Neural cell (in vitro differentiated cells): Measurements from ENCODE around the gene YPEL4. TPM values are rescaled to one million over a fixed set of nuclear protein-coding genes. Genes with fewer than 3 reads are reported as not detected.

Experiments
- H2AFZ ChIP-seq: fragments of 200-600, 300-800 bp; sonication (generic), shearing (Covaris generic); 2 replicates; pipeline ENCODE4 v1.6.0; 2014; ENCODE audit warnings: low read depth, mild to moderate bottlenecking, antibody characterized with exemption, low read length, moderate library complexity
- H3F3A ChIP-seq: fragments of 200-600 bp; shearing (Covaris generic); 2 replicates; pipeline ENCODE4 v1.6.1; 2016; ENCODE audit warnings: mild to moderate bottlenecking, moderate library complexity, mixed read lengths, antibody characterized with exemption, low read length; ENCODE audit not compliant: insufficient read depth, poor library complexity, severe bottlenecking
- H3K27ac ChIP-seq: fragments of 200-600, 300-800 bp; sonication (generic), shearing (Covaris generic); 2 replicates; pipeline ENCODE4 v1.5.1; 2014; ENCODE audit warnings: mild to moderate bottlenecking, low read length, moderate library complexity
- H3K27me3 ChIP-seq: fragments of 300-800, 200-600 bp; sonication (generic), shearing (Covaris generic); 2 replicates; pipeline ENCODE4 v1.6.0; 2014; ENCODE audit warnings: mild to moderate bottlenecking, low read depth, low read length, moderate library complexity; ENCODE audit not compliant: insufficient read depth
- H3K36me3 ChIP-seq: fragments of 300-800, 200-600 bp; sonication (generic), shearing (Covaris generic); 2 replicates; pipeline ENCODE4 v1.5.1; 2014; ENCODE audit warnings: mild to moderate bottlenecking, antibody characterized with exemption, low read length, moderate library complexity; ENCODE audit not compliant: insufficient read depth
- H3K4me2 ChIP-seq: fragments of 300-800, 200-600 bp; sonication (generic), shearing (Covaris generic); 2 replicates; pipeline ENCODE4 v1.6.0; 2014; ENCODE audit warnings: mild to moderate bottlenecking, low read length
- H3K4me3 ChIP-seq: fragments of 300-800, 200-600 bp; sonication (generic), shearing (Covaris generic); 2 replicates; pipeline ENCODE4 v1.5.1; 2014; ENCODE audit warnings: mild to moderate bottlenecking, low read length, moderate library complexity
- H3K79me2 ChIP-seq: fragments of 200-600 bp; shearing (Covaris generic); replicated peaks from 2 replicates; pipeline ENCODE4 v1.6.0; 2014; ENCODE audit warnings: mild to moderate bottlenecking, low read length, moderate library complexity; ENCODE audit not compliant: insufficient read depth
- H3K9ac ChIP-seq: fragments of 300-800, 200-600 bp; sonication (generic), shearing (Covaris generic); 2 replicates; pipeline ENCODE4 v1.6.1; 2016; ENCODE audit warnings: mild to moderate bottlenecking, low read length, mixed read lengths
- H3K9me2 ChIP-seq: fragments of 200-600 bp; shearing (Covaris generic); 2 replicates; pipeline ENCODE4 v1.6.1; 2016; ENCODE audit warnings: mild to moderate bottlenecking, low read length, mixed read lengths; ENCODE audit not compliant: insufficient read depth
- H3K9me3 ChIP-seq: fragments of 200-600, 300-800 bp; sonication (generic), shearing (Covaris generic); 2 replicates; pipeline ENCODE4 v1.6.1; 2016; ENCODE audit warnings: mild to moderate bottlenecking, mixed run types, low read length, moderate library complexity, mixed read lengths
- H4K20me1 ChIP-seq: fragments of 200-600 bp; shearing (Covaris generic); 2 replicates; pipeline ENCODE4 v1.6.1; 2016; ENCODE audit warnings: mild to moderate bottlenecking, mixed run types; ENCODE audit not compliant: insufficient read depth
- CTCF ChIP-seq: fragments of 450-650 bp; IDR thresholded peaks from 2 replicates; pipeline ENCODE4 v1.5.1; 2014; ENCODE audit warnings: antibody characterized with exemption, mild to moderate bottlenecking, moderate library complexity; ENCODE audit not compliant: poor library complexity, severe bottlenecking
- EP300 ChIP-seq: fragments of 450-650 bp; conservative IDR thresholded peaks from 2 replicates; pipeline ENCODE4 v1.6.1; 2014; ENCODE audit warnings: antibody characterized with exemption, mild to moderate bottlenecking, moderate library complexity; ENCODE audit not compliant: poor library complexity, severe bottlenecking
- EZH2 ChIP-seq: fragments of 200-600, 300-800 bp; shearing (Covaris generic), sonication (generic); IDR thresholded peaks from 2 replicates; pipeline ENCODE4 v1.6.1; 2014; ENCODE audit warnings: antibody characterized with exemption, low read length, borderline replicate concordance, mild to moderate bottlenecking; ENCODE audit not compliant: insufficient read depth, poor library complexity, severe bottlenecking
- MXI1 ChIP-seq: fragments of 450-650 bp; conservative IDR thresholded peaks from 2 replicates; pipeline ENCODE4 v1.6.1; 2014; ENCODE audit warnings: antibody characterized with exemption, mild to moderate bottlenecking; ENCODE audit not compliant: poor library complexity, severe bottlenecking
- POLR2AphosphoS5 ChIP-seq: IDR thresholded peaks from 2 replicates; pipeline ENCODE4 v1.6.1; 2012
- RAD21 ChIP-seq: fragments of 450-650 bp; conservative IDR thresholded peaks from 2 replicates; pipeline ENCODE4 v1.6.1; 2014; ENCODE audit warnings: antibody characterized with exemption, mild to moderate bottlenecking, moderate library complexity
- REST ChIP-seq: IDR thresholded peaks from 2 replicates; pipeline ENCODE4 v1.6.1; 2012; ENCODE audit warnings: borderline replicate concordance
- SMC3 ChIP-seq: fragments of 450-650 bp; conservative IDR thresholded peaks from 2 replicates; pipeline ENCODE4 v1.6.1; 2014; ENCODE audit warnings: antibody characterized with exemption, mild to moderate bottlenecking, moderate library complexity; ENCODE audit not compliant: poor library complexity
- TAF1 ChIP-seq: IDR thresholded peaks from 2 replicates; pipeline ENCODE4 v1.6.1; 2012; ENCODE audit warnings: low read depth
- polyA plus RNA-seq: library from polyadenylated mRNA; depleted of rRNA; stranded (reverse); fragments of >200 nt; gene quantifications from 2 replicates; pipeline ENCODE4 v1.2.3, GENCODE V29; 2014

Gene YPEL4
- polyA plus RNA-seq, 1 donor from 2014 or later = 18.4 TPM

GRCh38 chr11:57647960-57648800, 1.5 kb downstream of the YPEL4 start:
- Histone ChIP-seq H3K4me2 (peak overlapping the region; percentile 97), H3K27ac (peak overlapping the region; percentile 94), H3K27me3 (no peaks in the 10 kb centered on the region), H3K4me3 (peak overlapping the region; percentile 76), H3K79me2 (peaks cover 9% of the 10 kb centered on the region), H3F3A (no peaks in the 10 kb centered on the region), H3K36me3 (no peaks in the 10 kb centered on the region), H4K20me1 (no peaks in the 10 kb centered on the region), H3K9me2 (no peaks in the 10 kb centered on the region), H2AFZ (peak overlapping the region; percentile 51), H3K9ac (peak overlapping the region; percentile 97), H3K9me3 (no peaks in the 10 kb centered on the region)
- TF ChIP-seq POLR2AphosphoS5 = peak; percentile 8
- TF ChIP-seq EZH2 = no peak
- TF ChIP-seq TAF1 = peak; percentile 22

- H3K9me3 ChIP-seq = no peaks in the 10 kb centered on the region
- TF ChIP-seq SMC3 (no peak), REST (no peak), POLR2AphosphoS5 (no peak), RAD21 (no peak), MXI1 (no peak), EZH2 (no peak), EP300 (no peak), TAF1 (no peak), CTCF (no peak)
- H3K79me2 ChIP-seq = peaks cover 9% of the 10 kb centered on the region
- no peaks in the 10 kb centered on the region for H3K27me3 ChIP-seq
- H3K4me3 ChIP-seq = peak overlapping the region; percentile 76
- H4K20me1 ChIP-seq = no peaks in the 10 kb centered on the region
- peak overlapping the region; percentile 97 for H3K9ac ChIP-seq
- peak overlapping the region; percentile 94 for H3K27ac ChIP-seq
- H3K9me2 ChIP-seq = no peaks in the 10 kb centered on the region
- peak overlapping the region; percentile 97 for H3K4me2 ChIP-seq
- no peaks in the 10 kb centered on the region for H3K36me3 ChIP-seq
- no peaks in the 10 kb centered on the region for H3F3A ChIP-seq
- H2AFZ ChIP-seq = no peak overlapping the region
Measured at GRCh38 chr11:57647372-57647771, 2.3 kb downstream of the YPEL4 start.
